Peyer's patch (tissue), 4 donors: Measurements from ENCODE around the gene CLDN9. TPM values are rescaled to one million over a fixed set of nuclear protein-coding genes. Genes with fewer than 3 reads are reported as not detected.
A peak's percentile ranks its signal among the peaks of the same experiment; 100 is the strongest.

Source experiments
- DNase-seq, 3 donors: peaks; one replicate each; pipeline ENCODE4 v3.0.0-alpha.2; 2017 to 2019
- H3K27ac ChIP-seq, 4 donors: fragments of 200-600 bp; sonication (generic); one replicate each; pipeline ENCODE4 v1.5.1; 2016 to 2019
- H3K27me3 ChIP-seq, 2 donors: fragments of 200-600 bp; sonication (generic); one replicate each; pipeline ENCODE4 v1.5.1; 2019
- H3K36me3 ChIP-seq, 3 donors: fragments of 200-600 bp; sonication (generic); one replicate each; pipeline ENCODE4 v1.5.1; 2016 to 2019
- H3K4me1 ChIP-seq, 4 donors: fragments of 200-600 bp; sonication (generic); one replicate each; pipeline ENCODE4 v1.5.1; 2016 to 2019
- H3K4me3 ChIP-seq, 4 donors: fragments of 200-600 bp; sonication (generic); 1 replicate in 3 of 4; 2 replicates in 1 of 4; pipeline ENCODE4 v1.5.1; 2016 to 2019; ENCODE audit warnings: mild to moderate bottlenecking in 1 of 4
- H3K9me3 ChIP-seq, 4 donors: fragments of 200-600 bp; sonication (generic); one replicate each; pipeline ENCODE4 v1.5.1; 2016 to 2019; ENCODE audit warnings: mild to moderate bottlenecking in 1 of 4
- POLR2A ChIP-seq, 2 donors: fragments of 450-650 bp; IDR thresholded peaks; one replicate each; pipeline ENCODE4 v1.5.1; 2017; ENCODE audit warnings: antibody characterized with exemption in 2 of 2, mild to moderate bottlenecking in 2 of 2, moderate library complexity in 2 of 2
- total RNA-seq, 4 donors: library from RNA; depleted of rRNA; stranded (reverse); fragments of >200 nt; gene quantifications; one replicate each; pipeline ENCODE4 v1.1.0, GENCODE V29; 2016
- TF ChIP-seq, protein P1 (sequence below), 6 experiments: fragments of 450-650 bp in 4 of 6; fragments of 200-600 bp in 2 of 6; sonication (generic) in 1 of 6; IDR thresholded peaks; one replicate each; pipeline ENCODE4 v1.5.1; 2017 to 2019; ENCODE audit warnings: antibody characterized with exemption in 6 of 6, mild to moderate bottlenecking in 3 of 6, moderate library complexity in 1 of 6

The CLDN9 gene
- total RNA-seq, 4 donors from 2014 or later, result 0.76 to 2.5 (median 1.2) TPM

- H3K4me1 ChIP-seq, result peaks cover 5 to 23% (median 7%) of the 10 kb centered on the region in 4 donors
- H3K27me3 ChIP-seq, result no peaks in the 10 kb centered on the region
- H3K4me3 ChIP-seq, result peak overlapping the region in 3 of 4 donors; percentile 75 to 93 (median 76)
- DNase-seq, result no peak
- H3K27ac ChIP-seq, result no peak overlapping the region
- H3K36me3 ChIP-seq, result no peaks in the 10 kb centered on the region
- no peaks in the 10 kb centered on the region for H3K9me3 ChIP-seq
- TF ChIP-seq POLR2A (IDR thresholded peaks at IDR 0.05), result no peak
- TF ChIP-seq, protein P1, sequence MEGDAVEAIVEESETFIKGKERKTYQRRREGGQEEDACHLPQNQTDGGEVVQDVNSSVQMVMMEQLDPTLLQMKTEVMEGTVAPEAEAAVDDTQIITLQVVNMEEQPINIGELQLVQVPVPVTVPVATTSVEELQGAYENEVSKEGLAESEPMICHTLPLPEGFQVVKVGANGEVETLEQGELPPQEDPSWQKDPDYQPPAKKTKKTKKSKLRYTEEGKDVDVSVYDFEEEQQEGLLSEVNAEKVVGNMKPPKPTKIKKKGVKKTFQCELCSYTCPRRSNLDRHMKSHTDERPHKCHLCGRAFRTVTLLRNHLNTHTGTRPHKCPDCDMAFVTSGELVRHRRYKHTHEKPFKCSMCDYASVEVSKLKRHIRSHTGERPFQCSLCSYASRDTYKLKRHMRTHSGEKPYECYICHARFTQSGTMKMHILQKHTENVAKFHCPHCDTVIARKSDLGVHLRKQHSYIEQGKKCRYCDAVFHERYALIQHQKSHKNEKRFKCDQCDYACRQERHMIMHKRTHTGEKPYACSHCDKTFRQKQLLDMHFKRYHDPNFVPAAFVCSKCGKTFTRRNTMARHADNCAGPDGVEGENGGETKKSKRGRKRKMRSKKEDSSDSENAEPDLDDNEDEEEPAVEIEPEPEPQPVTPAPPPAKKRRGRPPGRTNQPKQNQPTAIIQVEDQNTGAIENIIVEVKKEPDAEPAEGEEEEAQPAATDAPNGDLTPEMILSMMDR (IDR thresholded peaks at IDR 0.05), result no peak
These were observed 31.4 kb upstream of the CLDN9 start for GRCh38 chr16:2981177-2981898.

- Histone ChIP-seq H3K27me3 (no peaks in the 10 kb centered on the region), H3K36me3 (no peaks in the 10 kb centered on the region), H3K9me3 (no peaks in the 10 kb centered on the region), H3K4me1 (peaks cover 5 to 23% (median 7%) of the 10 kb centered on the region in 4 donors), H3K27ac (no peak overlapping the region), H3K4me3 (no peak overlapping the region)
- TF ChIP-seq POLR2A (IDR thresholded peaks at IDR 0.05), result no peak
- TF ChIP-seq, protein P1 (IDR thresholded peaks at IDR 0.05), result no peak
- no peak for DNase-seq
These were observed 30.8 kb upstream of the CLDN9 start for GRCh38 chr16:2981899-2982250.

DNA sequence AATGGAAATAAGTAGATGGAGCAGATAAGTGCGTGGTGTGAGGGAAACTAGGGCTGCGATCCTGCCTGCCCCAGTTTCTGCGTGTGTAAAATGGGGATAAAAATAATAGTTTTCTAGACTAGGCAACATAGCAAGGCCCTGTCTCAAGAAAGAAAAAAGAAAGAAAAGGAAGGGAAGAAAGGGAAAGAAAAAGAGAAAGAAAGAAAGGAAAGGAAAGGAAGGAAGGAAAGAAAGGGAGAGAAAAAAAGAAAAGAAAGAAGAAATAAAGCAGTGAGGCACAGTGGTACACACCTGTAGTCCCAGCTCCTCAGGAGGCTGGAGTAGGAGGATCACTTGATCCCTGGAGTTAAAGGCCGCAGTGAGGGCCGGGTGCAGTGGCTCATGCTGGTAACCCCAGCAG, 30.3 kb upstream of the CLDN9 start:
- Histone ChIP-seq H3K9me3 (no peaks in the 10 kb centered on the region), H3K4me1 (peaks cover 5 to 23% (median 7%) of the 10 kb centered on the region in 4 donors), H3K36me3 (no peaks in the 10 kb centered on the region), H3K27ac (no peak overlapping the region), H3K27me3 (no peaks in the 10 kb centered on the region), H3K4me3 (no peak overlapping the region)
- TF ChIP-seq POLR2A (IDR thresholded peaks at IDR 0.05), result no peak
- TF ChIP-seq, protein P1 (IDR thresholded peaks at IDR 0.05), result no peak
- no peak for DNase-seq

DNA sequence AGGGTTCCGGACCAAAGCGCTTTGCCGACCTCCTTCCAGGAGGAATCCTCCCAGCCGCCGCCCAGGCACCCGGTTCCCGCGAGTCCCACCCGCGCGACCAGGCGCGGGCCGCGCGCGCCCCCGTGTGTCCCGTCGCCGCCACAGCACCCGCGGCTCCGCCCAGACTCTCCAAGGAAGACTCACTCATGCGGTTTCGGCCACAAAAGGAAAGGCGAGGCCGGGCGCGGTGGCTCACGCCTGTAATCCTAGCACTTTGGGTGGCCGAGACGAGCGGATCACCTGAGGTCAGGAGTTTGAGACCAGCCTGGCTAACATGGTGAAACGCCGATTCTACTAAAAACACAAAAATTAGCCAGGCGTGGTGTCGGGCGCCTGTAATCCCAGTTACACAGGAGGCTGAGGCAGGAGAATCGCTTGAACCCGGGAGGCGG, 29.0 kb upstream of the CLDN9 start:
- Histone ChIP-seq H3K4me1 (peaks cover 5 to 23% (median 7%) of the 10 kb centered on the region in 4 donors), H3K4me3 (peak overlapping the region in 3 of 4 donors; percentile 7 to 36 (median 25)), H3K27ac (no peak overlapping the region), H3K36me3 (no peaks in the 10 kb centered on the region), H3K27me3 (no peaks in the 10 kb centered on the region), H3K9me3 (no peaks in the 10 kb centered on the region)
- DNase-seq, result peak; percentile 62 to 90 (median 90)
- TF ChIP-seq, protein P1 (IDR thresholded peaks at IDR 0.05), result peak; percentile 85 to 96 (median 94)
- no peak for TF ChIP-seq POLR2A (IDR thresholded peaks at IDR 0.05)

DNA sequence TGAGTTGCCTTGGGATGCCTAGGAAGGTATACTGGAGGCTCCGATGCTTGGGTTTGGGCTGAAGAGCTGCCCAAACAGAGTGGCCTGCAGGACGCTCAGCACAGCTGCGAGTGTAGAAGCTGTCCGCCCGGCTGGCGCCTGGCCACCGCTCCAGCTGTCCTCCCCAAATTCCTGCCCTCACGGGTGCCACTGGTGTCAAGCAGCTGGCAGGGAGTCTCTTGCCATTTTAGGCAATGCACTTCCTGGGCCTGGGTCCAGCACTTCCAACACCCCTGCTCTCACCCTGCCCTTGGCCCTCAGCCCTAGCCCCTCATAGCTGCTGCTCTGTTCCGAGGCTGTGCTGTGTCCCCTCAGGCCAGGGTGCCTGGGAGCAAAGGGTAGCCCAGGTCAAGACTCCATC, 27.3 kb upstream of the CLDN9 start:
- H3K4me3 ChIP-seq, result no peak overlapping the region
- no peaks in the 10 kb centered on the region for H3K27me3 ChIP-seq
- H3K4me1 ChIP-seq, result peaks cover 0 to 13% (median 5%) of the 10 kb centered on the region in 4 donors
- DNase-seq, result no peak
- H3K36me3 ChIP-seq, result no peaks in the 10 kb centered on the region
- TF ChIP-seq, protein P1 (IDR thresholded peaks at IDR 0.05), result no peak
- no peak for TF ChIP-seq POLR2A (IDR thresholded peaks at IDR 0.05)
- no peak overlapping the region for H3K27ac ChIP-seq
- H3K9me3 ChIP-seq, result no peaks in the 10 kb centered on the region
